ENCODE measurements around the gene PPP2R2B. TPM values are rescaled to one million over a fixed set of nuclear protein-coding genes. Genes with fewer than 3 reads are reported as not detected.

The PPP2R2B gene
- total and polyA plus RNA-seq, 2 donors (not counting 3 experiments of a cell fraction or from before 2014, with no cell fraction given), result not detected

DNA sequence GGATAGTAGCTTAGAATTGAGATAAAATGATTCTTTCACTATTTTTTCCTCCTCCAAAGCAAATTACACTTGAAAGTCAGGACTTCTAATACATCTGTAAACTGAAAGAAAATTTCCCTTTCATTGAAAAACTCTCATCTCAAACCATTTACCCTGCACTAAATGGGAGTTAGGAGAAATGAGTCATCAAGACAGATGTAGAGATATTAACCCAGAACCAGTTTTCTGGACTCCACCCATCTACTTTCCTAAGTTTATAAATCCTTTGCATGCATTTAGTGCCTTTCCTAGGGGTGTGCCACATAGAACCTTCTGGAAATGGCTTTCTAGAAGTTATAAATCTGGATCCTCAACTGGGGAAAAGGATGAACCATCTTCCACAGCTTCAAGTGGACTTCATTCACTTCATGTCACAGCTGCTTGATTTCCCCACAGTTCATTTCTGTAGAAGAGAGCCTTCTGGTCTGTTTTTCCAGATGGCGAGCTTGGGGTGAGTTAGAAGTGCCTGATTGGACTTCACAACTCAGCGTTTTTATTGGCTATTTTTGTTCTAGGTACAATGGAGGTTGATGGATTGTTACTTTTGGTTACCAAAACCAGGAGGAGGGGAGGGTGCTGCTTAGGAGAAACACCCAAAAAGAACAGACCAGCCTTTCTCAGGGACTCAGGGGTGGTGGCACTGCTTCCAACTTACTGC is 290.1 kb downstream of the PPP2R2B start:
- no peaks in the 10 kb centered on the region for H3K9me3 ChIP-seq (replicated peaks; ENCODE audit: control insufficient read depth, insufficient read depth, low read length)
- H3K9ac ChIP-seq (replicated peaks; ENCODE audit: extremely low read depth, insufficient read depth, low read length), result no peak overlapping the region
- ChIA-PET POLR2A (no interaction called here), CTCF (interaction anchor here (0.8 to 1.5 kb wide), 2 partner anchors 22 to 378 kb away, joined by 3 read pairs; no protein-coding TSS in a partner anchor)
- H3K36me3 ChIP-seq (ENCODE audit: control insufficient read depth in 2 of 2, extremely low read depth in 1 of 2, insufficient read depth in 2 of 2, low read length in 2 of 2), result no peaks in the 10 kb centered on the region
- dilution Hi-C loops (cut with MboI; ENCODE audit: extremely low pct_ligation_motif_present, low sequenced_read_pairs) (no loop called here), intact Hi-C loops (cut with micrococcal nuclease) (no loop called here)
- BruUV-seq (replicated peaks), result no TSS peak
- no peak overlapping the region for H3K4me2 ChIP-seq (ENCODE audit: insufficient read depth, low read length)
- H3K27me3 ChIP-seq (ENCODE audit: control insufficient read depth in 2 of 2, insufficient read depth in 2 of 2, low read length in 2 of 2), result peaks cover 1 to 2% of the 10 kb centered on the region in 2 experiments
- no peaks in the 10 kb centered on the region for H3K4me1 ChIP-seq (ENCODE audit: control insufficient read depth, extremely low read depth, insufficient read depth, low read length)
- no peak overlapping the region for H2AFZ ChIP-seq (ENCODE audit: low read depth, low read length)
- DNase-seq (ENCODE audit: low read depth, low spot score), result no peak
- no peaks in the 10 kb centered on the region for H4K20me1 ChIP-seq (replicated peaks; ENCODE audit: control insufficient read depth, extremely low read depth, insufficient read depth, low read length)
- no peaks in the 10 kb centered on the region for H3K9me1 ChIP-seq (replicated peaks; ENCODE audit: control insufficient read depth, extremely low read depth, insufficient read depth, low read length)
- no peak overlapping the region for H3K27ac ChIP-seq (ENCODE audit: insufficient read depth, low read depth, low read length)
- no peak overlapping the region for H3K4me3 ChIP-seq (replicated peaks in 1 of 3; ENCODE audit: insufficient read depth in 1 of 3, low read depth in 1 of 3, low read length in 3 of 3)
- TF ChIP-seq GATA2 (IDR thresholded peaks at IDR 0.05; ENCODE audit: insufficient read depth, insufficient read length, low read depth, low read length) (no peak), JUN (IDR thresholded peaks at IDR 0.05; ENCODE audit: borderline replicate concordance, insufficient read depth, insufficient read length, low read depth) (no peak), POLR2AphosphoS5 (IDR thresholded peaks at IDR 0.05; ENCODE audit: insufficient read depth, low read depth, low read length) (no peak), EZH2 (IDR thresholded peaks at IDR 0.05; ENCODE audit: borderline replicate concordance, low read depth, low read length, severe bottlenecking) (no peak)
- TF ChIP-seq, protein P1, sequence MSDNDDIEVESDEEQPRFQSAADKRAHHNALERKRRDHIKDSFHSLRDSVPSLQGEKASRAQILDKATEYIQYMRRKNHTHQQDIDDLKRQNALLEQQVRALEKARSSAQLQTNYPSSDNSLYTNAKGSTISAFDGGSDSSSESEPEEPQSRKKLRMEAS (IDR thresholded peaks at IDR 0.05; ENCODE audit: insufficient read depth, insufficient read length), result no peak
- H3K79me2 ChIP-seq (ENCODE audit: control insufficient read depth, insufficient read depth, low read length), result no peaks in the 10 kb centered on the region
- FAIRE-seq, result no peak

DNA sequence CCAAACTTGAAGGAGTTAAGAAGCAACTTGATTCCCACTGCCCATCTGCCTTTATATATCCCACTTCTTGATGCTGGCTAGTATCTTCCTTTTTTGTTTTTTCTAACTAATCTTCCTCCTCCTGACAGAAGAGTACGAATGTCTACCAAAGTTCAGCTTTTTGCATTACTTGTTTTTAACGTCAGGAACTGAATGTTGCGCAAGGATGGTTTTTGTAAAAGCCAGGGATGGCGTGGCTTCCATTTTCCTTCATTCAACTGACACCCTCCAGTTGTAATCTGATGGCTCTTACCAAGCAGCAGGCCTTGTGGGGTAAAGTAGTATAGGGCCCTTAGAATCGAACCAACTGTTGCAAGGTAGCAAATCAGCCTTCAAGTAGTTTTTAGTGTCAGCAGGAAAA is 291.8 kb downstream of the PPP2R2B start:
- Histone ChIP-seq H3K9me3 (replicated peaks; ENCODE audit: control insufficient read depth, insufficient read depth, low read length) (no peaks in the 10 kb centered on the region), H3K27me3 (ENCODE audit: control insufficient read depth in 2 of 2, insufficient read depth in 2 of 2, low read length in 2 of 2) (peaks cover 0 to 1% of the 10 kb centered on the region in 2 experiments), H3K4me2 (ENCODE audit: insufficient read depth, low read length) (no peak overlapping the region), H3K9me1 (replicated peaks; ENCODE audit: control insufficient read depth, extremely low read depth, insufficient read depth, low read length) (no peaks in the 10 kb centered on the region), H4K20me1 (replicated peaks; ENCODE audit: control insufficient read depth, extremely low read depth, insufficient read depth, low read length) (no peaks in the 10 kb centered on the region), H3K4me3 (replicated peaks in 1 of 3; ENCODE audit: insufficient read depth in 1 of 3, low read depth in 1 of 3, low read length in 3 of 3) (no peak overlapping the region), H3K36me3 (ENCODE audit: control insufficient read depth in 2 of 2, extremely low read depth in 1 of 2, insufficient read depth in 2 of 2, low read length in 2 of 2) (no peaks in the 10 kb centered on the region), H3K27ac (ENCODE audit: insufficient read depth, low read depth, low read length) (no peak overlapping the region), H2AFZ (ENCODE audit: low read depth, low read length) (no peak overlapping the region), H3K9ac (replicated peaks; ENCODE audit: extremely low read depth, insufficient read depth, low read length) (no peak overlapping the region), H3K4me1 (ENCODE audit: control insufficient read depth, extremely low read depth, insufficient read depth, low read length) (no peaks in the 10 kb centered on the region), H3K79me2 (ENCODE audit: control insufficient read depth, insufficient read depth, low read length) (no peaks in the 10 kb centered on the region)
- ChIA-PET POLR2A (no interaction called here), CTCF (no interaction called here)
- intact Hi-C loops (cut with micrococcal nuclease) (no loop called here), dilution Hi-C loops (cut with MboI; ENCODE audit: extremely low pct_ligation_motif_present, low sequenced_read_pairs) (no loop called here)
- no peak for FAIRE-seq
- TF ChIP-seq JUN (IDR thresholded peaks at IDR 0.05; ENCODE audit: borderline replicate concordance, insufficient read depth, insufficient read length, low read depth), result no peak
- TF ChIP-seq MYC (IDR thresholded peaks at IDR 0.05; ENCODE audit: low read depth, low read length), result no peak
- no peak for TF ChIP-seq EZH2 (IDR thresholded peaks at IDR 0.05; ENCODE audit: borderline replicate concordance, low read depth, low read length, severe bottlenecking)
- TF ChIP-seq FOS (IDR thresholded peaks at IDR 0.05; ENCODE audit: borderline replicate concordance, insufficient read depth, low read length), result no peak
- TF ChIP-seq, protein P2, sequence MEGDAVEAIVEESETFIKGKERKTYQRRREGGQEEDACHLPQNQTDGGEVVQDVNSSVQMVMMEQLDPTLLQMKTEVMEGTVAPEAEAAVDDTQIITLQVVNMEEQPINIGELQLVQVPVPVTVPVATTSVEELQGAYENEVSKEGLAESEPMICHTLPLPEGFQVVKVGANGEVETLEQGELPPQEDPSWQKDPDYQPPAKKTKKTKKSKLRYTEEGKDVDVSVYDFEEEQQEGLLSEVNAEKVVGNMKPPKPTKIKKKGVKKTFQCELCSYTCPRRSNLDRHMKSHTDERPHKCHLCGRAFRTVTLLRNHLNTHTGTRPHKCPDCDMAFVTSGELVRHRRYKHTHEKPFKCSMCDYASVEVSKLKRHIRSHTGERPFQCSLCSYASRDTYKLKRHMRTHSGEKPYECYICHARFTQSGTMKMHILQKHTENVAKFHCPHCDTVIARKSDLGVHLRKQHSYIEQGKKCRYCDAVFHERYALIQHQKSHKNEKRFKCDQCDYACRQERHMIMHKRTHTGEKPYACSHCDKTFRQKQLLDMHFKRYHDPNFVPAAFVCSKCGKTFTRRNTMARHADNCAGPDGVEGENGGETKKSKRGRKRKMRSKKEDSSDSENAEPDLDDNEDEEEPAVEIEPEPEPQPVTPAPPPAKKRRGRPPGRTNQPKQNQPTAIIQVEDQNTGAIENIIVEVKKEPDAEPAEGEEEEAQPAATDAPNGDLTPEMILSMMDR (IDR thresholded peaks at IDR 0.05; ENCODE audit: extremely low read depth in 1 of 2, insufficient read depth in 1 of 2, low read depth in 1 of 2, low read length in 2 of 2), result no peak
- no peak for TF ChIP-seq POLR2AphosphoS5 (IDR thresholded peaks at IDR 0.05; ENCODE audit: insufficient read depth, low read depth, low read length)
- TF ChIP-seq POLR2A (IDR thresholded peaks at IDR 0.05; ENCODE audit: low read depth, low read length), result no peak
- no TSS peak for BruUV-seq (replicated peaks)
- no peak for DNase-seq (ENCODE audit: low read depth, low spot score)
